Middle frontal gyrus (tissue), 1 donor: Measurements from ENCODE around the gene SGCD.
A peak's percentile ranks its signal among the peaks of the same experiment; 100 is the strongest.

Experiments
- DNase-seq: peaks from one replicate; pipeline ENCODE4 v3.0.0-alpha.2; 2015; ENCODE audit warnings: low spot score; ENCODE audit errors: extremely low spot score

The SGCD gene

DNA sequence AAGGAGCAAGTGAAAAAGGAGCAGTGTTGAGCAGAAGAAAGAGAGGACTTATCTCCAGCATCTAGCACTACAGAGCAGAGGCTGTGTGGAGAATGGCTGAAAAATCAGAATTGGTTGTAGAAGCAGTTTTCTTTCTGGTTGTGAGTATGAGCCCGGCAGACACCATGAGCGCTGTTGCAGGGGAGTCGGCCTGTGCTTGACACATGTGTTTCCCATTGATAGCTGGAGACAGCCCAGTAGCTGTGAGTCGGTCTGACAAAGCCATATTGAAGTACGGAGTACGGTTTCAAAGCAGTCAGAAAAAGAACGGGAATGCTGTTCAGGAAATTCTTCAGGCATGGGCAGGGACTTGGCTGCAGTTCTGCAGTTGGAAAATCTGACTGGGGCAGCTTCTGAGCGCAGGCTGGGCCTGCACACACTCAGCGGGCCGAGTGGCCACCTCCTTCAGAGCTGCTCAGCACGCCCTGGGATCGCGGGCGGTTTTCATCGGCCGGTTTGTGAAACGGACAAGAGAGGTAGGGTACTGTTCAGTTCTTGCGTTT lies at the start of gene SGCD:
SGCD (plus strand) TSS at position 447 of the 542 bp plus-strand sequence.
- DNase-seq: peak; percentile 49

DNA sequence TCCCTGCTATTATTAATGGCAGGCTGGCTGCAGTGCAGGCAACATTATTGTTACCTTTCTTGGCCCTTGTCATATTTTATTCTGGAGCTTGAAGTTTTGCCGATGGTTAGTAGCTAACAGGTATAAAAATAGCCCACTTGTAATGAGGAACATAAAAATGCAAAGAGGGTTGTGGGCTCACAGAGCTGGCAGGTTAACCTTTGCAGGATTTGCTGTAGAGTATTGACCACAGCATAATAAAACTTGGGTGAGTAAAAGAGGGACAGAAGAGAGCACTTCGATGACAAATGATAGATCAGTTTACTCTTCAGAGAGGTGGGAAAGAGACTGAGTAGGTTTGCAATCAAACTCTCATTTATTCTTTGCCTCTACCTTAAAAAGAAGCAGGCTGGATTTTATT lies 49.7 kb upstream of the SGCD start:
- DNase-seq: no peak

DNA sequence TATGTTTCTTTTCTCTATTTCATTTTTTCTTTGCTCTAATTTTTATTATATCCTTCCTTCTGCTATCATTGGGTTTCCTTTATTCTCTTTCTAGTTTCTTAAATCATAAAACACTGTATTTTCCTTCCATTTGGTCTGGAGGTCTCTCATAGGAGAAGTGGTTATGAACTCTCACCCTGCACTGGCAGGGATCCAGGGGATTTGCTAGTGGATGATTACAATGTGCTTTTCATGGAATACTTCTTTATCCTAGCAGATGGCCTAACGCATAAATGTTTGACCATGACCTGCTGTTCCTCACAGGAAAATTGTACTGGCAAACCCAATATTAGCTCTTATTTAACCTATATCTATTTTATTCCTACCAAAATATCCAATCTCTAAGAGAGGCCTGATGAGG lies 31.5 kb upstream of the SGCD start:
- no peak for DNase-seq

DNA sequence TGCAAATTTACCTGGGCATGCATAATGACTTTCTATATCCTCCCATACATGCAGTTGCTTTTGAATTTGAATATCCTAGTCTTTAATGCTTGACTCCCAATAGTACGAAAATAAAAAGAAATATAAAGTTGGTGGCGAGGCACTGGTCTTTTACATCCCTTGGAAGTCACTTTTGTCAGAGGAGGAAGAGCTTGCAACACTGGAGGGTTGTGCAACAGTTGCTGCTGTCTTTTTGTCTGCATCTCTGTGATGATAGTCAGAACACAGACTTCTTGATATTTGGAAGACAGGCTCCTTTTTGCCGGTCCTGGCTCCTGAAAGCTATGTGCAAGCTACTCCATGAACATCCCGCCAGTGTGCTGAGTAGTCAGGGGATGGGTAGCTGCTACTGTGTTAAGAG lies 16.8 kb upstream of the SGCD start:
- no peak for DNase-seq

DNA sequence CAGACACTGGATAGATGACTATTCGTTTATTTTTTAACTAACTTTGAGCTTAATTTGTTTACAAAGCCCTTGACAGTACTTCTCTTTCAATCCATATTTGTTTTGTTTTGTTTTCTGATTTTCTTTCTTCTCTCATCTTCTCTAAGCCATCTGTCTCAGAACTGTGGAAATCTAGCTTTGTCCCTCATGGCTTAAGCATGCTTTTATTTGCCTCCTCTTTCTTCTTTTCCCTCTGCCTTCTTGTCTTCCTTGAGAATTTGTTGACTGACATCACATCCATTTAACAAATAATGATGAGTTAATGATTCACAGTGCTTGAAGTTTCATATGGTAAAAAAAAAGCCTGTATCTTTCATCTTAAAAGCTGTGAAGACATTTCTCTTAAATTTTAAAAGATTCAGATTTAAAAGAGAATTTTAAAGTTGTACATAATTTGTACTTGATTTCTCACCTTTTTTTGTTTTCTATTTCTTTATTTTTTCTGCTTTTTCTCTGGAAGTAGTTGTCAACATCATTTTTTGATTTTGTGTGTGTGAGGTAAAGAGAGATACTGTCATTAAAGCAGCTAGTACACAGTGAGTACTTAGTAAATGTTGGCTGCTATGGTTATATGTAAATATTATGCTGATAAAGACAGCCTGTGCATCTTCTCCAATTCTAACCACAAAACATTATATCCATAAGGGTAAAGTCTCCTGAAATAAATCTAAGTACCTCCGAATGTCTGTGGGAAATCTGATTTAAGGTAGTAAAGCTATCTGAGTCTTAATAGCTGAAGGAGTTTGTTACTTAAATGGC lies 13.9 kb upstream of the SGCD start:
- DNase-seq: no peak

DNA sequence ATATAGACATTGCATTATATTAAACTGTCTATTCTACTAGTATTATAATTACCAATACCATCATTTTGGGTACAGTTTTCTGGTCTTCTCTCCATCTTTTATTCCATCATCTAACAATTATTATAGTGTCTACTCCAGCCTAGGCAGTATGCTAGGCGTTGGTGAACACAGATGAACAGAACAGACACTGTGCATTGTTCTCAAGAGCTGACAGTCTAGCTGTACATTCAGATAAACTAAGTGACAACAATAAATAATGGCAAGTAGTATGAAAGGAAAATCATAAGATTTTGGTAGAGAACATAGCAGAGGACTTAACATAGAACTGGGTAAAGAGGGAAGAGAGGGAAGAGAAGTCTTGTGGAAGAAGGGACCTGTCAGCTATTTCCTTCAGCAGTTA lies 12.5 kb upstream of the SGCD start:
- DNase-seq: no peak

DNA sequence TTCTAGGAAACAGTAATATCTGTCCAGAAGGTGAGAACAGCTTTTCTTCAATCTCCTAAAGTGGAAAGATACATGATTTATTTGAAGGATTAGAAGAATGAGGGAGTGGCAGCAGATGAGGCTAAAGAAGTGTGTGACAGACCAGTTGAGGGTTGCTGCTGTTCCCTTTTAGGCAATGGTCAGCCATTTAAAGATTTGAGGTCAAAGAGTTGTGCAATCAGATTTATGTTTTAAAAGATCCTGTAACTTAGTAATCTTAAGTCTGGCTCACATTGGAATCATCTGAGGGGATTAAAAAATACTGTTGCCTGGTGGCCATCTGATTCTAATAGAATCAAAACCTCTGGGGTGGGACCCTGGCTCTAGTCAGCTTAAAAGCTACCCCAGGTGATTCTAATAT lies 4.3 kb upstream of the SGCD start:
- DNase-seq: no peak

DNA sequence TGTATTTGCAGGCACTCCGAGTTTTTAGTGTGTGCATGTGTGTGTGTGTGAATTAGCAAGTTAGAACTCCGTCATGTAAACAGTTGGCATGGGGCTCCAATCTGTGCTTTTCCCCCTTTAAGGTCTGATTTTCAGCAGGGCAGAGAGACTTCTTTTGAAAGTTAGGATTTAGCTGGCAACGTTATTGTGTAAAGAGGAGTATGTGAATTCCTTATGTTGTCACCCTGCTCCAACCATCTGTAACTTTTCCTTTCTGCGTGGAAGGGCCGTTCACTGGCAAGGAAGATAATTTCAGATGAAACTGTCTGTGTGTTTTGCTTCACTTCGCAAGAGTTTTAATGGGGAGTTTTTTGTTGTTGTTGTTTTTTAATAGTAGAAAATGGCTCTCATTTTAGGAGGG lies 332 bp downstream of the SGCD start:
- no peak for DNase-seq

DNA sequence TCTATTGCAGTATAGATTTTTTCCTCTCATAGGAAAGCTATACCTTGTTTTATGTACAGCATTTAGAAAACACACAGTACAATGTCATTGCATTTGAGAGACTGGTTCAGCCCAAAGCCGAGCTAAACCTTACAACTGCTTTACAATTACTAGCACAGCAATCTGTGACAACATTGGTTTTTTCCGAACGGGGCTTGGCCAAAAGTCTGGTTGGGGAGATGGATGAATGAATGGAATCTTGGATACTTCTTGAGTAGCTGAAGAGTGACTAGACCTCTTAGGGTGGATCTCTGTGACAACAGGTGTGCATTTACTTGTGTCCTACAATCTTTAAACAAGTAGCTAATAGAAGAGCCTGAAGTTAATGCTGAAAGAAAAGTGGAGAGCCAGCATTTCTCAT lies 1.2 kb downstream of the SGCD start:
- no peak for DNase-seq

DNA sequence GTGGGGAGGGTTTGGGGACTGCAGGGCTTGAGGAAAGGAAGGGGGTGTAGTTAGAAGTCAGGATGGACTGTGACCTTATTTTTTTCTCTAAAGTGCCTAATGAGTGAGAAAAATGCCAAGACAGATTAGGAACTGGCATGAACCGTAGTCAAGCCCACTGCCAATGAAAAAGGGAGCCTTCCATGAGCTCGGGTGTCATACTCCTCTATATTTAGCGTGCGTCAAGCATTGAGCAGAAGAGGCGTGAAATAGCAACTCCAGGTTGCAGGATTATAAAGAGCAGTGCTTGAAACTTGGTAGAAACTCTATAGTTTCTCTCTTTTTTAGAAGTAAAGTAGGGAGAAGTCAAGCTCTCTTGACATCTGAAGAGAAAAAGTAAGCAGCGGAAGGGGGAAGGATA lies 1.8 kb downstream of the SGCD start:
- DNase-seq: no peak

DNA sequence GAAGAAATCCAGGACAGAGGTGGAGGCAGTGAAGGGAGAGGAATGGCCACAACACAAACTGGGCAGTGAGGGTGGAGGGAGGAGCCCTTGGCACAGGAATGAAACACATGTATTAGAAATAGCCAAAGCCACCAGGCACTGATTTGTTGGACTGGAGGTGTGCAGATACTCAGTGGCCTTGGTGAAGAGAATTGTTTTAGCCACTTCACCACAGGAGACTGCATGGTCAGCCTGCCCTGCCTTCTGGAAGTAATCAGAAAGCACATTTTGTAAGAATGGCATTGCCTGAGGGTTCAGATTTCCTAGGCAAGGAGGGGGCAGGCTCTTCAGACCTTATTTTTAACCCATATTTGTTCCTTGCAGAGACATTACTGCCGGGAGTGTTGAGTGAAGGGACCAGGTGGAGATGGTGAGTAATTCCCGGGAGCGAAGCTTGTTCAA lies 2.2 kb downstream of the SGCD start:
- no peak for DNase-seq

DNA sequence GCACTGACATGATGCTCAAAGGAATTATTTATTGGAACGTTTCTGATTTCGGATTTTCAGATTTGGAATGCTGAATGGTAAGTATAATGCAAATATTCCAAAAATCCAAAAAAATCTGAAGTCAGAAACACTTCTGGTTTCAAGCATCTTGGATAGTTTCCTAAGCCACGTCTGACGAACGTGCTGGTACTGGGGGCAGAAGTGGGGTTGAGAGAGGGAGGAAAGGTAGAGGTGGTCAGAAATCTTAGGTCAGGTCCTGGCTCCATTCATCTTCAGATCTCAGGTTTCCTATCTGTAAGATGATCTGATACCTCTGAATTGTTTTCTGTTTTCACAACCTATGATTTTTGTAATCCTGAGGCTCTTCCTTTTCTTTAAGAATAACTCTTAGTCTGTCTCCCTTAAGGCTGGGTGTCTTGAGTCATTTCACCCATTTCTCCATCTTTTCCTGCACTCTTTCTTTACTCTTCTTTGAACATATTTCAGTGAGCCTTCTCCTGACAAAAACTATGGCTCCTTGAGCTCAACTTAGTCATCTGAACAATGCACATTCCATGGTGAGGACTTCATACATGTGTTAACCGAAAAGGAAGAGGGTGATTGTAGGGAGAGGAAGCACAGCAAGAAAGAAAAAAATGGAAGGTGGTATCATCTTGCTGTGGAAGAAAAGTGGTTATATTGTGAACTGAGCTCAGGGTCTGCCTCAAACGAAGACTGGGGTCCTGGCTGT lies 3.3 kb downstream of the SGCD start:
- DNase-seq: no peak

DNA sequence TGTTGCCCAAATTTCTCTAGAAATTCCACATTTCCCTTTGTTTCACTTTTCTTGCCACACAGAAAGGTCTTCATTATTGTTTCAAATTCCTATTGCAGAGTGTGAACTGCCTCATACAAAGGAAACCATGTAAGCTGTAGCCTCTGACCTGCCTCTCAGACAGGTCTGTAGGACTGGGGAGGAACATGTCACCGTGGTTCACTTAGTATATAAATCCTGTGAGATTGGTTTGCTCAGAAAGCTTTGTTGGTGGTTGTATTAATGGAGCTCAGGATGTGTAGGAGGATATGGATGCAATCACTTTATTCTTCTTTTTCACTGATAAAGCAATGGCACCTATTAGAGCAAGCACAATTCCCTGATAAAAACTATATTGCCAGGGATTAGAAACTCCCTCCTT lies 4.2 kb downstream of the SGCD start:
- DNase-seq: no peak

DNA sequence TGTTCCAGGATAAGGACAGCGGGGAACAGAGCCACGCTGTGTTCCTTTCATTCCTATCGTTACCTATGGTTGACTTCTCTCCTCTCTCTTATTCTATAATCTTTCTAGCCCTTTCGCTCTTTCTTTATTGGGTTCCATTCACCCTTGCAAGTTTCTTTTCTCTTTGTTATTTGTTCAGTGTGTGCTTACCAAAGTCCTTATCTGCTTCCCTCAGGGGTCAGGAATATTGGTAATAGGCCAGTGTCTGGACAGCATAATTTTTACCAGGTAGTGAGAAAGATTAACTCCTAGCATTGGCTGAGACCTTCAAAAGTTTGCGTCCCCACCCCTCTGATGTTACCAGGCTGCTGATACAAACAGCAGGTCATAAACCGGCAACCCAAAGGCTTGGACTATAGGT lies 4.9 kb downstream of the SGCD start:
- no peak for DNase-seq

DNA sequence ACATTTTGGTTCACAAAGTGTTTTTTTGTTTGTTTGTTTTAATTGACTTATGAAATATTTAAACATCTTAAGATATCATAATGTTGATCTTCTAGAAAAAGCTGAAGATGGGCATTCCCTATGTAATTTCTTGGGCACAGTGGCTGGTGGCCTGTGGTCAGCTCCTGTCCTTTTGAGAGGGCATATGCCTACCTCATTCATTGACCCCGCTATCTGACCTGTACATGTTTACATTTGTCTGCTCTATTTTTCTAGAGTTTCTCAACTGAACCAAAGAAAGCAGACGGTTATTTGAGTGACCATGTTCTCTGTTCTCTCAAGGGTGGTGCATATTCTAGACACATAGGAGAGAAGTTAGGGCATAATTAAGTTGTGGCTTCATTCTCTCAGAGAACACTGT lies 5.3 kb downstream of the SGCD start:
- no peak for DNase-seq

DNA sequence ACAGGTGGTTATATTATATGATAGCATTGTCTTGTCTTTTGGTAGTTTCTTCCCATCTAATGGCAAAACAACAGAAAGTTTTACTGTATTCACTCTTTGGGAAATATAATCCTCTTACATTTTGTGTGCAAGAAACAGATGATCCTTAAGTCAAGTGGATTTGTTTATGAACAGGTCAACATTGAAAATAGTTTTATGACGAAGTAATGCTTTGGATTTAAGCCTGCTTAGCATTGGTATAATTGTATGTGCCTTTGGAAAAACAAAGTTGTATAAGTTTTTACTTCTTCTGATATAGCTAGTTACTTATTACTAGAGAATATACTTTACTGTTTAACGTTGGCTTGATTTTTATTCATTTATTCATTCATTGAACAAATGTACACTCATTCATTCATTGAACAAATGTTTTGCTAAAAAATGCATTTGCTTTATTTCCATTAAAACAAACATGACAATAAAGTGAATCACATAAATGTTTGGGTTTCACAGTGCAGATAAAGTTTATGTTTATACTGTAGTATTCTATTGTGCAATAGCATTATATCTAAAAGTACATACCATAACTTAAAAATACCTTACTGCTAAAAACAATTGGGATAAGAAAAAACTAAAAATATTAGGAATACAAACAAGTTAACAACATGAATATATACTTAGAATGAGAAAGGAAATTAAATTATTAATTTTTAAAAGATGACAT lies 12.3 kb downstream of the SGCD start:
- no peak for DNase-seq

DNA sequence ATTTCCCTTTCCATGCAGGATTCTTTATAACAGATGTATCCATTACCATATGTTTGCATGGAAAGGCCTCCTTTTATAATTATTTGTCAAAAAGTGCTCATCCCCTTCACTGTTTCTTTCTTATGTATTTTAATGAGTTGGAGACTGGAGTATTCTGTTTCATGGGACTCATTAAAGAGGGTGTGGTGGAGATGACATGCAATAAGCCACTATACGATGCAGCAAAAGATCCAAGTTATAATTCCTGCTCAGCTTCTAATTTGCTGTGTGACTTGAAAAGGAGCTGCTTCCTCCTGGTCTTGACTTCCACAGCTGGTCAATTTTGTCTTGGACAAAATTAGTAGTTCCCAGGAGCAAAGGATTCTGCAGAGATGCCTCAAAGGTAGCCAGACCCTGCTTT lies 13.9 kb downstream of the SGCD start:
- DNase-seq: no peak

DNA sequence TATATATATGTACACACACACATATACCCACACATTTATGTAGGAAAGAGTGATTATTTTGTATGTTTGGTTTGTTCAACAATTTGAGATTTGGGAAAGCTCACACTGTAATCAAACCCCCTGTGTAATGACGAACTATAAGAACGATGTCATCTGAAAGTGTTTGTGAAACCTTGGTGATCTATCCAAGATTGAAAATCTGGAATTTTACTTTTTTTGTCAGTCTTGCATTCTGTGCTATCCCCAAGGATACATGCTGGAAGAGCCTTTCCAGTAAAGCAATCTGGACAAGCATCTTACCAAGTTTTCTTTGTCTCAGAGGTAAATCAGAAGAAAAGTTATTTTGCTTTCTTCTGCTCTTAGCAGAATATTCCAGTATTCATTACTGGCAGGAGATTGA lies 23.3 kb downstream of the SGCD start:
- no peak for DNase-seq

DNA sequence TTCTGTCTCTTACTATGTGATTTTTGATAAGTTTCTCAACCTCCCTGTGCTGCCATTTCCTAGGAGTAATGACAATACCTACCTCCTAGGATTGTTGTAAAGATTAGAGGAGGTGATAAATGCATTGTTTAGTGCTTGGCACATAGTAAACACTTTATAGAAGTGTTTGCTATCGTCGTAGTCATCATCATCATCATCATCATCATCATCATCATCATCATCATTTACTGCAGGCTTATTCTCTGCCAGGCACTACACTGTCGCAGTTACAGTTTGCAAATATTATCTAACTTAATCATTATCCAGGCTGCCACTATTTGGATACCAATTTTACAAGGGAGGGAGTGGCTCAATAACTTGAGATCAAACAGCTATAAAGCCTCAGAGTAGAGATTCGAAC lies 24.5 kb downstream of the SGCD start:
- DNase-seq: no peak

DNA sequence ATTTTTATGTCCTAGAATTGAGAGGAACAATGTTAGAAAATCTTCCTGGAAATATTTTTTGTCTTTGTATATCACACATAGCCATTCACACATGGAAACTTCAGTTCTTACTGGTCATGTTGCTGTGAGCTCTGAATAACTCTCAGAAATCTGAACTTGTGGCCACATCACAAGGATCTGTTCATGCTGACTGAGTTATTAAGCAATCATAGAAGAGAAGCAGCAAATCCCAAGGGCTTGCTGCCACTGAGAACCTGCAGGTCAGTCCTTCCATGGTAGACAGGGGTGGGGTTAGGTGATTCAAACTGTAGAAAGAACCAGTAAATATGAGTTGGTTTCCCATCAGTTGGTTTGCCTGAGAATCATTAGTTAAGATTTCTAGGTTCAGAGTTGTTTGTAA lies 27.6 kb downstream of the SGCD start:
- no peak for DNase-seq

DNA sequence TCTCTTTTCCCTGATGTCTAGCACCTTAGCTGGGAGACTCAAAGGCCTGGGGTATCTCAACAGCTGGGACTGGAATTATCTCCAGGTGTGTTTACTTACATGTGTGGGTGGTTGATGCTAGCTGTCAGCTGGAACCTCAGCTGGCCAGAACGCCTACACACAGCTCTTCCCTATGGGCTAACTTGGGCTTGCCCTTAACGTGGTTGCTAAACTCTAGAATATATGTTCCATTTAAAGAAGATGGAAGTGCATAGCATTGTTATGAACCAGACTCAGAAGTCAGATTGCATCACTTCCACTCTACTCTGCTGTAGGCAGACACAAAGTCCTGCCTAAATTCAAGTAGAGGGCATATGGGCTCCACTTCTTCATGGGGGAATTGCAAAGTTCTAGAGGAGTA lies 29.3 kb downstream of the SGCD start:
- DNase-seq: no peak

DNA sequence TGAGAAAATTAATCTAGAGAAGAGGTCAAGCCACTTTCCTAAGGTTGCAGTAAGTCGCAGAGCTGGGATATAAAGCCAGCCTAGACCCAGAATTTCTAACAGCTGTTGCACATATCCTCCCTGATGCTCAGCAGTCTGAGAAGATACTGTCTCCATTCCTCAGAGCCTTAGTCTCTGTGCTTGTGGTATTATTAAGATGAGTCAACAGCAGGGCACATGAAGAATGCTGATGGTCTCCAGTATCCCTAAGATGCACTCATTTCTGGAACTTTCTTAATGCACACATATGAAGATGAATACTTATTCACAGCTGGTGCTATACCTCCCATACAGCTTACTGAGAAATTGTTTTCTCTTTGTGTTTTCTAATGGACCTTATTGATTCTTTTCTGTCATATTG lies 32.5 kb downstream of the SGCD start:
- DNase-seq: no peak
